ENCODE results near the gene RNF135.
A peak's percentile ranks its signal among the peaks of the same experiment; 100 is the strongest.

RNF135 gene

GRCh38 chr17:30970831-30971567 is at the start of gene RNF135:
Gene RNF135, plus strand, starts transcription at chr17:30971039. Its CDS starts 35 bp downstream, at chr17:30971074.
- DNase-seq (ENCODE audit: low read depth, low spot score) = peak; percentile 86
- in situ Hi-C loops (cut with HindIII; ENCODE audit: low sequenced_read_pairs) = no loop called here
- peak within 1 kb of the TSS; percentile 55 for H3K4me3 ChIP-seq (ENCODE audit: low read depth, low read length)
- TF ChIP-seq CTCF (IDR thresholded peaks at IDR 0.05; ENCODE audit: low read depth, low read length) = peak; percentile 0

- no peak for TF ChIP-seq CTCF (IDR thresholded peaks at IDR 0.05; ENCODE audit: low read depth, low read length)
- peak within 1 kb of the TSS; percentile 18 for H3K4me3 ChIP-seq (ENCODE audit: low read depth, low read length)
- DNase-seq (ENCODE audit: low read depth, low spot score) = no peak
- in situ Hi-C loops (cut with HindIII; ENCODE audit: low sequenced_read_pairs) = no loop called here
Measured at GRCh38 chr17:30921544-30922196, 49.2 kb upstream of the RNF135 start, which contains the start of gene ADAP2. Gene ADAP2, plus strand, starts transcription at chr17:30921945. Its CDS starts 70 bp downstream, at chr17:30922015.

- DNase-seq (ENCODE audit: low read depth, low spot score) = no peak
- TF ChIP-seq CTCF (IDR thresholded peaks at IDR 0.05; ENCODE audit: low read depth, low read length) = no peak
- in situ Hi-C loops (cut with HindIII; ENCODE audit: low sequenced_read_pairs) = no loop called here
- H3K4me3 ChIP-seq (ENCODE audit: low read depth, low read length) = peak overlapping the region; percentile 18
Measured at GRCh38 chr17:30922235-30923030, 48.4 kb upstream of the RNF135 start.

GRCh38 chr17:30924341-30924740 is 46.5 kb upstream of the RNF135 start:
- no peak for TF ChIP-seq CTCF (IDR thresholded peaks at IDR 0.05; ENCODE audit: low read depth, low read length)

GRCh38 chr17:30926516-30926915 is 44.3 kb upstream of the RNF135 start:
- in situ Hi-C loops (cut with HindIII; ENCODE audit: low sequenced_read_pairs) = no loop called here
- DNase-seq (ENCODE audit: low read depth, low spot score) = no peak
- no peak for TF ChIP-seq CTCF (IDR thresholded peaks at IDR 0.05; ENCODE audit: low read depth, low read length)
- H3K4me3 ChIP-seq (ENCODE audit: low read depth, low read length) = no peak overlapping the region

More at GRCh38 chr17:30924341-30924740, 46.5 kb upstream of the RNF135 start:
- in situ Hi-C loops (cut with HindIII; ENCODE audit: low sequenced_read_pairs) = no loop called here
- no peak overlapping the region for H3K4me3 ChIP-seq (ENCODE audit: low read depth, low read length)
- no peak for DNase-seq (ENCODE audit: low read depth, low spot score)

GRCh38 chr17:30927756-30928155 is 43.1 kb upstream of the RNF135 start:
- in situ Hi-C loops (cut with HindIII; ENCODE audit: low sequenced_read_pairs) = no loop called here
- no peak overlapping the region for H3K4me3 ChIP-seq (ENCODE audit: low read depth, low read length)
- no peak for DNase-seq (ENCODE audit: low read depth, low spot score)
- no peak for TF ChIP-seq CTCF (IDR thresholded peaks at IDR 0.05; ENCODE audit: low read depth, low read length)

Measured in astrocyte of the spinal cord (primary cell).